GM18861 (cell line): ENCODE measurements around the gene FOS.
A peak's percentile ranks its signal among the peaks of the same experiment; 100 is the strongest.
"Not testable (repeated sequence)": the region's sequence is repeated elsewhere in the genome, so short reads cannot be mapped to it uniquely, and the experiment has no call there.

ENCODE experiments used
- ATAC-seq: cut with Tn5 transposase; IDR thresholded peaks from one replicate; pipeline ENCODE4 v1.9.1; 2021; ENCODE audit not compliant: unreplicated experiment

Gene FOS

GRCh38 chr14:75275598-75275997, 3.0 kb upstream of the FOS start:
- no peak for ATAC-seq

GRCh38 chr14:75277008-75277814, 1.4 kb upstream of the FOS start:
- peak; percentile 31 for ATAC-seq

GRCh38 chr14:75277815-75278421, 710 bp upstream of the FOS start:
- no peak for ATAC-seq

- no peak for ATAC-seq
Measured at GRCh38 chr14:75279153-75279762, 630 bp downstream of the FOS start.

- ATAC-seq = no peak
Measured at GRCh38 chr14:75279763-75280290, 1.2 kb downstream of the FOS start.

- ATAC-seq = no peak
Measured at GRCh38 chr14:75280291-75280830, 1.7 kb downstream of the FOS start.

- ATAC-seq = no peak
Measured at GRCh38 chr14:75280831-75281653, 2.4 kb downstream of the FOS start.

- ATAC-seq = no peak
Measured at GRCh38 chr14:75281654-75282019, 3.0 kb downstream of the FOS start.

GRCh38 chr14:75282170-75282554, 3.5 kb downstream of the FOS start:
- ATAC-seq = no peak

GRCh38 chr14:75282555-75283161, 4.0 kb downstream of the FOS start:
- ATAC-seq = not testable (repeated sequence)

- ATAC-seq = no peak
Measured at GRCh38 chr14:75283162-75283832, 4.7 kb downstream of the FOS start.

GRCh38 chr14:75283833-75284563, 5.4 kb downstream of the FOS start:
- ATAC-seq = no peak

GRCh38 chr14:75285331-75285730, 6.7 kb downstream of the FOS start:
- no peak for ATAC-seq

GRCh38 chr14:75286313-75286712, 7.7 kb downstream of the FOS start:
- ATAC-seq = no peak

- no peak for ATAC-seq
Measured at GRCh38 chr14:75289840-75290388, 11.3 kb downstream of the FOS start.

- ATAC-seq = no peak
Measured at GRCh38 chr14:75290851-75291250, 12.2 kb downstream of the FOS start.

- no peak for ATAC-seq
Measured at GRCh38 chr14:75291331-75291730, 12.7 kb downstream of the FOS start.

- no peak for ATAC-seq
Measured at GRCh38 chr14:75292101-75292563, 13.5 kb downstream of the FOS start.

GRCh38 chr14:75292886-75293285, 14.3 kb downstream of the FOS start:
- no peak for ATAC-seq
